HG03521 (cell line): ENCODE data around the gene EXTL1.

ENCODE experiments used
- ATAC-seq: cut with Tn5 transposase; IDR thresholded peaks from one replicate; pipeline ENCODE4 v1.9.1; 2021; ENCODE audit warnings: mild to moderate bottlenecking, moderate library complexity; ENCODE audit not compliant: unreplicated experiment

The EXTL1 gene

GRCh38 chr1:25997828-25998761, 23.5 kb upstream of the EXTL1 start, which contains the start of gene PAFAH2:
Gene PAFAH2 (minus strand): TSS chr1:25998063. CDS start chr1:25990816, 7,247 bp downstream.
- peak; percentile 97 for ATAC-seq

- no peak for ATAC-seq
Observed at GRCh38 chr1:25999041-25999800, 22.4 kb upstream of the EXTL1 start.

GRCh38 chr1:26003262-26003661, 18.3 kb upstream of the EXTL1 start:
- ATAC-seq, result no peak

- ATAC-seq, result no peak
Observed at GRCh38 chr1:26003756-26004155, 17.8 kb upstream of the EXTL1 start.

- no peak for ATAC-seq
Observed at GRCh38 chr1:26005434-26006105, 16.0 kb upstream of the EXTL1 start.

GRCh38 chr1:26006710-26007109, 14.9 kb upstream of the EXTL1 start:
- ATAC-seq, result no peak

GRCh38 chr1:26009796-26010447, 11.7 kb upstream of the EXTL1 start:
- no peak for ATAC-seq

GRCh38 chr1:26010825-26011224, 10.8 kb upstream of the EXTL1 start:
- ATAC-seq, result no peak

GRCh38 chr1:26012864-26013263, 8.7 kb upstream of the EXTL1 start:
- no peak for ATAC-seq

- no peak for ATAC-seq
Observed at GRCh38 chr1:26014179-26014578, 7.4 kb upstream of the EXTL1 start.

- ATAC-seq, result no peak
Observed at GRCh38 chr1:26015358-26015757, 6.2 kb upstream of the EXTL1 start.

GRCh38 chr1:26016258-26016952, 5.2 kb upstream of the EXTL1 start:
- ATAC-seq, result no peak

GRCh38 chr1:26016953-26017545, 4.5 kb upstream of the EXTL1 start:
- ATAC-seq, result no peak

- ATAC-seq, result no peak
Observed at GRCh38 chr1:26017606-26018005, 4.0 kb upstream of the EXTL1 start.

GRCh38 chr1:26019641-26020315, 1.8 kb upstream of the EXTL1 start:
- ATAC-seq, result no peak

GRCh38 chr1:26020330-26020768, 1.2 kb upstream of the EXTL1 start:
- ATAC-seq, result no peak

- ATAC-seq, result no peak
Observed at GRCh38 chr1:26020941-26021646, 481 bp upstream of the EXTL1 start.

- no peak for ATAC-seq
Observed at GRCh38 chr1:26022404-26022779, 817 bp downstream of the EXTL1 start.

- ATAC-seq, result no peak
Observed at GRCh38 chr1:26023009-26023408, 1.4 kb downstream of the EXTL1 start.
